ENCODE measurements around the gene NOD2.

The NOD2 gene

DNA sequence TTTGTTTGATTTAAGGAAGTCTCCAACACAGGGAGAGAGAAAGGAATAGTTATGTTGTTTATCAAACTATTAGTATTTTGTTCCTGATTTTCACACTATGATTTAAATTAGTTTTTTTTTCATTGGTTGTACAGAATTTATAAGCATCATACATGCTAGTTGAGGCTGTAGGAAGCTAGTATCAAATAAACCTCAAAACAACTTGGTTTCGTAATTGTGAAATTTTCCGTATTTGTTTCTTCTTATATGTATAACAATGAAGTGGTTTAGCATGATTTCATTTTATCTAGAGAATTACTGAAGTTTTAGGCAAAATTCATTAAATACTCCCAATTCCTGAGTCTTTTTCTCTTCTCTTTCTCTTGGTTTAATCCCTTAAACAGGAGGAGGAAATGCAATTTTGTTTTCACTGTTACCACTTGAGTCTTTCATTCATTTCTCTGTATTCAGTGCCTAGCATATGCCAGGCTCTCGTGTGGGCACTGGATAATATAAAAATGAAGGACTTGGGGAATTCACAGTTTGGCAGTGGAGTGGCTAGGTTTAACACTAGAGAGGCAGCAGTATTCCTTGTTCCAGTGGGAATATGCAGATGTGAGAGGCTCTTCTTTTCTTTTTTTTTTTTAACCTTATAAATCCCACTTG lies 50.3 kb downstream of the NOD2 start:
- no peak for DNase-seq

- DNase-seq: no peak
These were observed 51.5 kb downstream of the NOD2 start for GRCh38 chr16:50744881-50745280.

- DNase-seq: no peak
These were observed 52.5 kb downstream of the NOD2 start for GRCh38 chr16:50745940-50746339.

DNA sequence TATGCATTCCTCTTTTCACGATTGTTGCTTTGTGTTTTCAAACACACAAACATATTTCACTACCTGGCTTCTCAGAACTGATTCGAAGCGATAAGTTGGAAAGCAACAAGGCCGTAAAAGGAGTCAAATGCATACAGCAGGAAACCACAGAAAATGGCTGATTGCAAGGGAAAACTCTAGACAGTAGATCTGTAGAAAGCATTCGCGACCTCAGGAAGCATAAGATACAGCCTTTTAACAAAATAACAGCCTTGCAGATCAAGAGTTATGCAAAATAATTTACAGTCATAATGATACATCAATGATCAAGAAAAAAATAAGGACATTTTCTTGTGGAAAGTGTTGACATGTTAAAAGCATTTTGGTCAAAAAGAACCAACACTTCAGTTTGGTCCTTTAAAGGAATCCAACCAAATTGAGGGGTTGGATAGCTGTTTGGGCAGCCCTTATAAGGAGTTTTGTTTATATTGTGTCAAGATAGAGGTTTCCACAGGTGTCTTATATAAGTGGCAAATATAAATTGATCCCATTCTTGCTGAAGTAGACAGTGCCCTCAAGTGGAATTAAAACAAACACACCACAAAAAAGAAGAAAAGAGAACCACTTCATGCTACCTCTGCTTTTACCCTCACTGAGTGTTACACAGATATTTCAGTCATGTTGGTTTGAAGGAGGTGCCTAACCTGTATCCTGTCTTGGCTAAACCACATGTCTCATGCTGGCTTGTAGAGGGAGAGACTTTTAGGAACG lies 54.0 kb downstream of the NOD2 start:
- DNase-seq: no peak

DNA sequence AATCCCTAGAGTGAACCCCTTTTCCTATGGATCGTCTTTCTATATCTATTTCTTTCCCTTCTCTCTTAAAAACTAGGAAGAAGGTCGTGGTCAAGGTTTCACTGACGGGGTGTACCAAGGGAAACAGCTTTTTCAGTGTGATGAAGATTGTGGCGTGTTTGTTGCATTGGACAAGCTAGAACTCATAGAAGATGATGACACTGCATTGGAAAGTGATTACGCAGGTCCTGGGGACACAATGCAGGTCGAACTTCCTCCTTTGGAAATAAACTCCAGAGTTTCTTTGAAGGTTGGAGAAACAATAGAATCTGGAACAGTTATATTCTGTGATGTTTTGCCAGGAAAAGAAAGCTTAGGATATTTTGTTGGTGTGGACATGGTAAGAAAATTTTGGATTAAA lies 58.1 kb downstream of the NOD2 start:
- no peak for DNase-seq

DNA sequence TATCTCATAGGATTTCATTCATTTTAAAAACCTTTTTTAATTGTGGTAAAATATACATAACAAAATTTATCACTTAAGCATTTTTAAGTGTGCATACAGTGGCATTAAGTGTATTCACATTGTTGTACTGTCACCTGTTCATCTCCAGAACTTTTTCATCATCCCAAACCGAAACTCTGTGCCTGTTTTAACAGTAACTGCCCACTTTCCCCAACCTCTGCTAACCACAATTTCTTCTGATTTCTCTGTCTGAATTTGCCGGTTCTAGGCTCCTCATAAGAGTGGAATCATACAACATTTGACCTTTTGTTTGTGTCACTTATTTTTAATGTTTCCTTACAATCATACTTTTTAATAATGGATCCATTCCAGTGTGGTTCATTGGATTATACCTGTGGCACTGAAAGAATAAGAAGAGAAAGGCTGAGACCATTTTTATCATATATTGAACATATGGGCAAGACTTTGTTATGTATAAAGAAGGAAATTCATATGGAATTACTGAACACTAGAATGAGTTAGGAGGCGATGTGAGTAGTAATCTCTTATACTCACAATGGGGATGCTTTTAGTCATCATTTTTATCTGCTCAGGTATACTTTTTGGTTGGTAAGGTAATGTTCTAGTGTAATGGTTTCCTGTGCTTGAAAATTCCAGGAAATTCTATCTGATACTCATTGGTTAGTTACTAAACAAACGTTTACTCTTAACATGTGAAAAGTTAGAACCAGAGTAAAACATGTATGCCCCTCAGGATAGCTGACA lies 59.2 kb downstream of the NOD2 start:
- no peak for DNase-seq

- no peak for DNase-seq
These were observed 63.1 kb downstream of the NOD2 start for GRCh38 chr16:50756473-50756872.

GRCh38 chr16:50761267-50761666 lies 67.9 kb downstream of the NOD2 start:
- DNase-seq: no peak

DNA sequence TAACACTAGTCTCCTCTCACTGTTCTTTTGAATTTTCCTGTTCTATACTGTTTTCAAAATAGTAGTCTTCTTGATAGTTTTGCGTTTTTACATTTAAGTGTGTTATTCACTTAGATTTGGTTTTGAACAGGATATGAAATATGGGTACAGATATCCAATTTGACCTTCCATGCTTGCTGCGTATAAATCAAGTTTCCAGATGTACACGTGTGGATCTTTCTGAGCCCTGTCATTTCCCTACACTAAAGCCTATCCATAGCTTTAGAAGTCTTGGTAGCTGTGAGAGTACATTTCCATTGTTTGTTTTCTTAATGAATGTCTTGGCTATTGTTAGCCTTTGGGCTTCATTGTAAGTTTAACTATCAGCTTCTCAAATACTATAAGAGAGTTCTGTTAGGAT lies 68.8 kb downstream of the NOD2 start:
- DNase-seq: no peak

DNA sequence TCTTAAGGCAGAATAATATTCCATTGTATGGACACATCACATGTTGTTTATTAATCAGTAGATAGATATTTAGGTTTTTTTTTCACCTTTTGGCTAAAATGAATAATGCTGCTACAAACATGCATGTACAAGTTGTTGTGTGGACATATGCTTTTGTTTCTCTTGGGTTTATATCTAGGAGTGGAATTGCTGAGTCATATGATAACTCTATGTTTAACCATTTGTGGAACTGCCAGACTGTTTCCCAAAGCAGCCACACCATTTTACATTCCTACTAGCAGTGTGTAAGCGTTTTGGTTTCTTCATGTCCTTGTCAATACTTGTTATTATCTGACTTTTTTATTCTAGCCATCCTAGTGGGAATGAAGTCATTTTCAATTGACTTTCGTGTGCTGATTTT lies 69.8 kb downstream of the NOD2 start:
- no peak for DNase-seq

DNA sequence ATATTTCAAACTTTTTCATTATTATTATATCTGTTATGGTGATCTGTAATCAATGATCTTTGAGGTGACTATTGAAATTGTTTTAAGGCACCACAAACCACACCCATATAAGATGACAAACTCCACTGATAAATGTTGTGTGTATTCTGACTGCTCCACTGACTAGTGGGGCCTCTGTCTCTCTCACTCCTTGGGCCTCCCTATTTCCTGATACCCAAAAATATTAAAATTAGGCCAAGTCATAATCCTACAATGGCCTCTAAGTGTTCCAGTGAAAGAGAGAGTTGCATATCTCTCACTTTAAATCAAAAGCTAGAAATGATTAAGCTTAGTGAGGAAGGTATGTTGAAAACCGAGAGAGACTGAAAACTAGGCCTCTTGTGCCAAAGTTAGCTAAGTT lies 71.9 kb downstream of the NOD2 start:
- no peak for DNase-seq

- no peak for DNase-seq
These were observed 72.5 kb downstream of the NOD2 start for GRCh38 chr16:50765861-50766260.

- DNase-seq: no peak
These were observed 73.8 kb downstream of the NOD2 start for GRCh38 chr16:50767197-50767596.

GRCh38 chr16:50771366-50771765 lies 78.0 kb downstream of the NOD2 start:
- DNase-seq: no peak

- no peak for DNase-seq
These were observed 81.0 kb downstream of the NOD2 start for GRCh38 chr16:50774405-50774804.

DNA sequence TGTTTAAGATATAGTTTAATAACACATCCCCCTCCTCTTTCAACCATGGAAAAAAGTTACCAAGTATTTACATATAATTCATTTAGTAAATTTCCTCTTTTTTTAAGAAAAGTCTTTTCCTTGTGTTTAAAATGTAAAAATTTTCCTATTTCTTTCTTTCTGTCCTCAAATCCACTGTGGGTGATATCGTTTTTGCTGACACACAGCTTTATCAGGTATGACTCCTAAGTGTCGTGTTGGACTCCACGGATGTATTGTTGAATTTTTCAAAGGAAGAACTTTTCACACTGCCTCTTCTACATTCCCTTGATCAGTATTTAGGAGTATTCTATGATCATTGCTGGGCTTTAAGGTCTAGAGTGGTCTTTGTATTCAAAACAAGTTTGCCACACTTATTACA lies 81.6 kb downstream of the NOD2 start:
- DNase-seq: no peak

- no peak for DNase-seq
These were observed 82.6 kb downstream of the NOD2 start for GRCh38 chr16:50776037-50776436.

GRCh38 chr16:50778284-50779163 lies 85.1 kb downstream of the NOD2 start:
- no peak for DNase-seq

- DNase-seq: no peak
These were observed 87.6 kb downstream of the NOD2 start for GRCh38 chr16:50781043-50781442.

- no peak for DNase-seq
These were observed 88.1 kb downstream of the NOD2 start for GRCh38 chr16:50781518-50781917.
